K562 (cell line): ENCODE results near the gene GTSE1. TPM values are rescaled to one million over a fixed set of nuclear protein-coding genes. Genes with fewer than 3 reads are reported as not detected.

ENCODE experiments used
- ATAC-seq: fragments of 200-7000 bp; cut with Tn5 transposase; 3 replicates; pipeline ENCODE4 v1.9.1; 2020; ENCODE audit warnings: moderate library complexity
- BruUV-seq: library from RNA; stranded (reverse); fragments of 400-500 nt; replicated peaks from 2 replicates; lab custom pipeline; 2021; lab: Mats Ljungman, UMichigan
- CTCF ChIA-PET: fragments of 300-600 bp; formaldehyde crosslinking; extraction: SDS; loops from one replicate; lab custom pipeline; 2021; ENCODE audit warnings: low intra/inter-chr PET ratio; lab: Yijun Ruan, JAX
- POLR2A ChIA-PET: fragments of 300-600, 350-650 bp; sonication (Branson Sonifier 250); formaldehyde crosslinking; extraction: SDS; loops from one replicate; lab custom pipeline; 2021; ENCODE audit warnings: antibody characterized with exemption, inconsistent platforms; lab: Yijun Ruan, JAX
- DNase-seq, 4 experiments: peaks; one replicate each; pipeline versions ENCODE4 v3.0.0 to v3.0.0-alpha.2; 2011 to 2018; ENCODE audit warnings: low spot score in 3 of 4, mixed read lengths in 3 of 4; ENCODE audit errors: extremely low read depth in 1 of 4
- FAIRE-seq: peaks from 2 replicates; lab custom pipeline; 2011; peaks lifted over from hg19 to GRCh38; lab: Jason Lieb, UNC
- H2AFZ ChIP-seq: 2 replicates; pipeline ENCODE4 v1.6.0; 2011; ENCODE audit warnings: low read depth, low read length, control low read depth, inconsistent platforms
- H3K27ac ChIP-seq: fragments of 200-600 bp; 3 replicates; pipeline ENCODE4 v1.8.0; 2011; ENCODE audit warnings: low read depth, mild to moderate bottlenecking, control low read depth, inconsistent platforms, low read length, moderate library complexity, mixed read lengths; ENCODE audit errors: extremely low read depth
- H3K27me3 ChIP-seq, 2 experiments: fragments of 300-600 bp in 1 of 2; 2 replicates in 1 of 2; 3 replicates in 1 of 2; pipeline versions ENCODE4 v1.6.0 to v1.8.0; 2011; ENCODE audit warnings: inconsistent platforms in 2 of 2, low read length in 2 of 2, mild to moderate bottlenecking in 1 of 2, mixed read lengths in 1 of 2, moderate library complexity in 1 of 2; ENCODE audit not compliant: control insufficient read depth in 2 of 2, insufficient read depth in 2 of 2
- H3K36me3 ChIP-seq: fragments of 300-600 bp; 3 replicates; pipeline ENCODE4 v1.8.0; 2011; ENCODE audit warnings: mild to moderate bottlenecking, low read length, inconsistent platforms; ENCODE audit not compliant: control insufficient read depth, insufficient read depth
- H3K4me1 ChIP-seq, 2 experiments: fragments of 200-600 bp in 1 of 2; replicated peaks in 1 of 2; 2 replicates in 1 of 2; 3 replicates in 1 of 2; pipeline versions ENCODE4 v1.5.1 to v1.8.0; 2011; ENCODE audit warnings: inconsistent platforms in 2 of 2, low read length in 2 of 2, mild to moderate bottlenecking in 1 of 2, mixed read lengths in 1 of 2, moderate library complexity in 1 of 2; ENCODE audit not compliant: control insufficient read depth in 2 of 2, insufficient read depth in 2 of 2
- H3K4me2 ChIP-seq: 2 replicates; pipeline ENCODE4 v1.6.1; 2011; ENCODE audit warnings: low read length, control low read depth, inconsistent platforms, mixed read lengths; ENCODE audit not compliant: insufficient read depth
- H3K4me3 ChIP-seq: fragments of 200-600 bp; sonication (generic), shearing (Covaris generic); 2 replicates; pipeline ENCODE4 v1.5.1; 2016; ENCODE audit warnings: control low read depth, inconsistent platforms
- H3K79me2 ChIP-seq: fragments of 200-600 bp; 3 replicates; pipeline ENCODE4 v1.8.0; 2011; ENCODE audit warnings: low read length, inconsistent platforms; ENCODE audit not compliant: control insufficient read depth, insufficient read depth
- H3K9ac ChIP-seq, 2 experiments: 2 replicates each; pipeline versions ENCODE4 v1.6.0 to v1.6.1; 2011; ENCODE audit warnings: low read depth in 2 of 2, low read length in 2 of 2, control low read depth in 1 of 2, inconsistent platforms in 1 of 2, mild to moderate bottlenecking in 1 of 2, mixed read lengths in 1 of 2; ENCODE audit not compliant: insufficient read depth in 1 of 2
- H3K9me1 ChIP-seq: one replicate; pipeline ENCODE4 v1.6.0; 2011; ENCODE audit warnings: inconsistent platforms, mild to moderate bottlenecking, low read length, moderate library complexity; ENCODE audit not compliant: control insufficient read depth, insufficient read depth
- H3K9me3 ChIP-seq: replicated peaks from 2 replicates; pipeline ENCODE4 v1.5.1; 2011; ENCODE audit warnings: low read depth, low read length, inconsistent platforms; ENCODE audit not compliant: control insufficient read depth, insufficient read depth
- H4K20me1 ChIP-seq: replicated peaks from 2 replicates; pipeline ENCODE4 v1.6.1; 2011; ENCODE audit warnings: low read length, inconsistent platforms, mixed read lengths; ENCODE audit not compliant: control insufficient read depth, insufficient read depth
- ARID3A ChIP-seq: IDR thresholded peaks from 2 replicates; pipeline ENCODE4 v1.6.1; 2012; ENCODE audit warnings: low read depth, low read length, improper control_type of control experiment, borderline replicate concordance
- ETS2 ChIP-seq: IDR thresholded peaks from 2 replicates; pipeline ENCODE4 v1.6.1; 2016; ENCODE audit warnings: borderline replicate concordance, missing genetic modification characterization, mild to moderate bottlenecking, moderate library complexity, missing compliant biosample characterization; ENCODE audit not compliant: poor library complexity, severe bottlenecking
- GABPB1 ChIP-seq: sonication (generic); formaldehyde crosslinking; IDR thresholded peaks from 2 replicates; pipeline ENCODE4 v1.8.0; 2022; ENCODE audit warnings: mild to moderate bottlenecking, missing genetic modification reagents
- HIVEP1 ChIP-seq: fragments of 250-450 bp; sonication (Bioruptor Pico); IDR thresholded peaks from 2 replicates; pipeline ENCODE4 v1.4.0; 2020; ENCODE audit warnings: mild to moderate bottlenecking
- JUN ChIP-seq, 2 experiments: sonication (generic) in 1 of 2; formaldehyde crosslinking in 1 of 2; IDR thresholded peaks; 2 replicates each; pipeline versions ENCODE4 v1.6.1 to v1.8.0; 2012 to 2022; ENCODE audit warnings: borderline replicate concordance in 2 of 2, mild to moderate bottlenecking in 2 of 2, improper control_type of control experiment in 1 of 2, low read depth in 1 of 2, low read length in 1 of 2, missing genetic modification reagents in 1 of 2
- NUFIP1 ChIP-seq: fragments of 450-650 bp; IDR thresholded peaks from 2 replicates; pipeline ENCODE4 v1.6.1; 2018; ENCODE audit not compliant: partially characterized antibody
- RBM34 ChIP-seq: fragments of 200-400 bp; formaldehyde crosslinking; IDR thresholded peaks from 2 replicates; pipeline ENCODE4 v1.6.1; 2018; ENCODE audit warnings: low read length, borderline replicate concordance; ENCODE audit not compliant: insufficient read depth
- ZFPM2 ChIP-seq: fragments of 250-450 bp; sonication (Bioruptor Pico); IDR thresholded peaks from 2 replicates; pipeline ENCODE4 v1.5.1; 2022; ENCODE audit warnings: mild to moderate bottlenecking
- WGBS: fragments of 100-300 bp; shearing (Covaris generic); methylation state at CpG from one replicate; pipeline ENCODE4 v1.1.6; 2016; ENCODE audit warnings: low coverage, mixed read lengths; ENCODE audit not compliant: insufficient coverage; ENCODE audit errors: missing lambda C conversion rate; 5-methylcytosine and 5-hydroxymethylcytosine counted together
- in situ Hi-C: fragments of 300-500 bp; cut with MboI; formaldehyde crosslinking; loops from 4 replicates; pipeline ENCODE4 v1.15.0; 2018; ENCODE audit warnings: inconsistent platforms, mixed read lengths
- intact Hi-C: fragments of 100-400 bp; cut with micrococcal nuclease; formaldehyde crosslinking; loops from 2 replicates; pipeline ENCODE4 v1.14.2; 2022
- polyA plus RNA-seq, 8 experiments: library from polyadenylated mRNA; depleted of rRNA in 4 of 8; stranded (reverse) in 5 of 8; unstranded in 3 of 8; fragments of >200 nt; fragmentation: Nextera tagmentation in 2 of 8; fragmentation: Illumina TruSeq in 1 of 8; extraction: Ambion mirVana in 2 of 8; extraction: Trizol in 1 of 8; gene quantifications; 2 replicates each; pipeline versions ENCODE4 v1.2.1 to v1.2.3, GENCODE V29; 2011 to 2014; ENCODE audit warnings: inconsistent platforms in 1 of 8, missing spikeins in 1 of 8
- total RNA-seq, 7 experiments: library from RNA; depleted of rRNA in 6 of 7; stranded (reverse); fragments of >200 nt in 6 of 7; fragmentation: Illumina TruSeq in 2 of 7; extraction: Trizol in 2 of 7; gene quantifications; 2 replicates each; pipeline versions ENCODE4 v1.2.1 to v1.2.3, GENCODE V29; 2011 to 2021; ENCODE audit warnings: low replicate concordance in 1 of 7
- TF ChIP-seq, protein P1 (sequence below): sonication (generic); formaldehyde crosslinking; IDR thresholded peaks from 2 replicates; pipeline ENCODE4 v1.8.1; 2023; ENCODE audit warnings: mild to moderate bottlenecking, missing genetic modification reagents

Gene GTSE1
- total and polyA plus RNA-seq, 9 of the 15 experiments (the other 6 are each of a cell fraction or from before 2014, with no cell fraction given), result 2.5 to 22.5 (median 12.9) TPM

DNA sequence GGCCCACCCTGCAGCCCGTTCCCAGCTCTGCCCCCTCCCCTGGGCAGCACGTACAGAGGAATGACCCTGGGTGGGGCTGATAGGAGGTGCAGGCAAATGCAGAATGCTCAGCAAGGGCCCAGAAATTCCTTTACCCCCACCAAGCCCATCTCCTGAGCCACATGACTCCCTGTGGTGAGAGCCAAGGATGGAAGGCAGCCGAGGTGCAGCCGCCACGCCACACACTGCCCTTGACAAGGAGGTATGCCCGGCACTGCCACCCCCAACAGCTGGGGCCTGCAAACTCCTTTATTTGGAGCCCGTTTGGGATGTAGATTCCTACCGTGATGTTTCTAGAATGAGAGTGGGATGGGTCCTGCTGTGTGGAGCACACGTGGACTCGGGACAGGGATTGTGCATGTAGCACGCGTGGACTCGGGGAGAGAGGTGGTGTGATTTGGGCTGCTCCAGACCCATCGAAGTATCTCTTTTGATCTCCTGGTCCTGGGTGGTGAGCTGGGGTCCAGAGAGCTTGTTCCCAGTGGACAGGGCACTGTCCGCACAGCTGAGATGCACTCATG, 12.9 kb downstream of the GTSE1 start:
- H3K27ac ChIP-seq, result no peak overlapping the region
- H3K9ac ChIP-seq, result peak overlapping the region in 1 of 2 experiments; percentile 52; a peak in 1 of 4 replicates
- BruUV-seq, result no TSS peak
- H3K36me3 ChIP-seq, result peaks cover 41% of the 10 kb centered on the region; the same call in 1 of the 3 replicates
- H2AFZ ChIP-seq, result no peak overlapping the region
- no peak overlapping the region for H3K4me2 ChIP-seq
- FAIRE-seq (no peak), DNase-seq (no peak), ATAC-seq (no peak)
- no peaks in the 10 kb centered on the region for H3K27me3 ChIP-seq
- no peak overlapping the region for H3K4me3 ChIP-seq
- H3K9me1 ChIP-seq, result no peaks in the 10 kb centered on the region
- H4K20me1 ChIP-seq, result no peaks in the 10 kb centered on the region
- CTCF ChIA-PET, result interaction anchor here (0.6 kb wide), 1 partner anchor 33 kb away, joined by 4 read pairs; no protein-coding TSS in a partner anchor
- H3K79me2 ChIP-seq, result peaks cover 13% of the 10 kb centered on the region
- peaks cover 7 to 8% of the 10 kb centered on the region in 2 experiments; a peak in 3 of 5 replicates for H3K4me1 ChIP-seq
- WGBS, result 100% methylated on average over 8 of the region's 15 CpGs
- TF ChIP-seq RBM34, result no peak
- TF ChIP-seq GABPB1 (CRISPR knock-in tag), result no peak
- no peak for TF ChIP-seq JUN (IDR thresholded peaks at IDR 0.05; ENCODE audit: borderline replicate concordance, low read depth, low read length)
- TF ChIP-seq JUN (CRISPR knock-in tag; IDR thresholded peaks at IDR 0.05; ENCODE audit: borderline replicate concordance), result no peak
- TF ChIP-seq ZFPM2 (CRISPR knock-in tag), result no peak
- TF ChIP-seq, protein P1, sequence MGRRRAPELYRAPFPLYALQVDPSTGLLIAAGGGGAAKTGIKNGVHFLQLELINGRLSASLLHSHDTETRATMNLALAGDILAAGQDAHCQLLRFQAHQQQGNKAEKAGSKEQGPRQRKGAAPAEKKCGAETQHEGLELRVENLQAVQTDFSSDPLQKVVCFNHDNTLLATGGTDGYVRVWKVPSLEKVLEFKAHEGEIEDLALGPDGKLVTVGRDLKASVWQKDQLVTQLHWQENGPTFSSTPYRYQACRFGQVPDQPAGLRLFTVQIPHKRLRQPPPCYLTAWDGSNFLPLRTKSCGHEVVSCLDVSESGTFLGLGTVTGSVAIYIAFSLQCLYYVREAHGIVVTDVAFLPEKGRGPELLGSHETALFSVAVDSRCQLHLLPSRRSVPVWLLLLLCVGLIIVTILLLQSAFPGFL (CRISPR knock-in tag), result no peak
- no peak for TF ChIP-seq ETS2 (tag)
- no peak for TF ChIP-seq NUFIP1
- no peak for TF ChIP-seq HIVEP1
- no peak for TF ChIP-seq ARID3A
- in situ Hi-C loops (loop anchor here (5.0 to 25.0 kb wide), 2 partner anchors 187 to 297 kb away; no protein-coding TSS in a partner anchor), intact Hi-C loops (loop anchor here (5.0 kb wide), 1 partner anchor 172 kb away; no protein-coding TSS in a partner anchor)
- H3K9me3 ChIP-seq, result no peaks in the 10 kb centered on the region
- POLR2A ChIA-PET, result interaction anchor here (0.6 kb wide), 1 partner anchor 65 kb away, joined by 4 read pairs; no protein-coding TSS in a partner anchor
